Common myeloid progenitor, CD34-positive (primary cell): ENCODE measurements around the gene HAO2. TPM values are rescaled to one million over a fixed set of nuclear protein-coding genes. Genes with fewer than 3 reads are reported as not detected.
A peak's percentile ranks its signal among the peaks of the same experiment; 100 is the strongest.

Source experiments
- CTCF ChIA-PET: fragments of 350-600 bp; sonication (Branson Sonifier 250); formaldehyde crosslinking; loops from one replicate; lab custom pipeline; 2021; ENCODE audit warnings: antibody characterized with exemption; lab: Charles Lee
- POLR2A ChIA-PET: fragments of 350-600 bp; sonication (Branson Sonifier 250); formaldehyde crosslinking; loops from one replicate; lab custom pipeline; 2021; ENCODE audit warnings: antibody characterized with exemption; lab: Charles Lee
- DNase-seq, 3 donors: peaks; one replicate each; pipeline versions ENCODE4 v3.0.0 to v3.0.0-alpha.2; 2013
- H3K27ac ChIP-seq, 2 experiments: 1 replicate in 1 of 2; 2 replicates in 1 of 2; pipeline ENCODE4 v1.7.0; 2013; ENCODE audit warnings: inconsistent platforms in 2 of 2, low read length in 2 of 2, mild to moderate bottlenecking in 2 of 2, low read depth in 1 of 2, moderate library complexity in 1 of 2; ENCODE audit not compliant: severe bottlenecking in 2 of 2, insufficient read depth in 1 of 2, poor library complexity in 1 of 2
- H3K27me3 ChIP-seq, 5 experiments: replicated peaks in 2 of 5; 1 replicate in 3 of 5; 2 replicates in 2 of 5; pipeline versions ENCODE4 v1.6.1 to v1.7.0; 2013; ENCODE audit warnings: low read length in 4 of 5, mild to moderate bottlenecking in 2 of 5, moderate library complexity in 2 of 5, inconsistent platforms in 1 of 5; ENCODE audit not compliant: insufficient read depth in 5 of 5, control insufficient read depth in 4 of 5
- H3K36me3 ChIP-seq, 4 experiments: 1 replicate in 2 of 4; 2 replicates in 2 of 4; pipeline versions ENCODE4 v1.6.1 to v1.7.0; 2013; ENCODE audit warnings: low read length in 3 of 4, control low read depth in 1 of 4, mild to moderate bottlenecking in 1 of 4; ENCODE audit not compliant: control insufficient read depth in 4 of 4, insufficient read depth in 4 of 4
- H3K4me1 ChIP-seq, 4 experiments: 1 replicate in 3 of 4; 2 replicates in 1 of 4; pipeline versions ENCODE4 v1.6.1 to v1.7.1; 2013; ENCODE audit warnings: low read length in 3 of 4, mild to moderate bottlenecking in 3 of 4, control low read depth in 1 of 4, inconsistent platforms in 1 of 4, moderate library complexity in 1 of 4; ENCODE audit not compliant: control insufficient read depth in 4 of 4, insufficient read depth in 4 of 4; ENCODE audit errors: control extremely low read depth in 1 of 4
- H3K4me3 ChIP-seq, 7 experiments: 1 replicate in 4 of 7; 2 replicates in 3 of 7; pipeline versions ENCODE4 v1.5.1 to v1.7.0; 2013; ENCODE audit warnings: mild to moderate bottlenecking in 7 of 7, low read length in 6 of 7, moderate library complexity in 6 of 7, inconsistent platforms in 2 of 7, low read depth in 2 of 7, control low read depth in 1 of 7; ENCODE audit not compliant: insufficient read depth in 4 of 7, control insufficient read depth in 1 of 7; ENCODE audit errors: extremely low read depth in 1 of 7
- H3K9me3 ChIP-seq, 5 experiments: 1 replicate in 4 of 5; 2 replicates in 1 of 5; pipeline versions ENCODE4 v1.6.1 to v1.7.1; 2013; ENCODE audit warnings: low read length in 4 of 5, mild to moderate bottlenecking in 2 of 5, inconsistent platforms in 1 of 5, low read depth in 1 of 5, moderate library complexity in 1 of 5; ENCODE audit not compliant: control insufficient read depth in 4 of 5, insufficient read depth in 2 of 5; ENCODE audit errors: control extremely low read depth in 1 of 5
- WGBS: methylation state at CpG from one replicate; pipeline ENCODE4 v1.1.5; 2013; ENCODE audit not compliant: insufficient coverage; 5-methylcytosine and 5-hydroxymethylcytosine counted together
- polyA plus RNA-seq: library from polyadenylated mRNA; unstranded; fragments of 120-200 nt; gene quantifications from one replicate; pipeline ENCODE4 v1.2.1, GENCODE V29; 2013

HAO2 gene
- not detected for polyA plus RNA-seq

DNA sequence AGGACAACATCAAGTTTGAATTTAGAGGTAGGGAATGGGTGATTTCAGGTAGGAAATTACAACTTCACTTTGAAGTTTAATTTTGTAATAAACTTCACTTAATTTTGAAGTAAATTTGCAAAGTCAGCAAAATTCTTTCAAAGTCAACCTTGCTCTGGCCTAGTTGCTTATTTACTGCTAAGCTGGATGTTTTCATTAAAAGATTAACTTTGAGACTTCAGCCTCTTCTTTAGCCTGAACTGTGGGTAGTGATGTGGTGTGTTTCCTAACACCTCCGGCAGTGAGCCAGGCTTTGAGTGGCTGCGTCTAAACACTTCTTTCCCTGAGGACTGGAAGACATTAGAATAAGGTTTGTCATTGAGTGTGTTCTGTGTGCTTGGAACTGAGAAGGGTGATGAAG, at the start of gene HAO2:
HAO2 (plus strand) TSS at position 232 of the 400 bp plus-strand sequence. CDS start 12,301 bp downstream, outside the sequence.
- POLR2A ChIA-PET, result no interaction called here
- Histone ChIP-seq H3K4me3 (no peak within 1 kb of the TSS), H3K27ac (no peak within 1 kb of the TSS), H3K27me3 (peaks cover 0 to 5% (median 3%) of the 10 kb centered on the region in 5 experiments), H3K36me3 (no peaks in the 10 kb centered on the region), H3K4me1 (peaks cover 0 to 2% (median 0%) of the 10 kb centered on the region in 4 experiments), H3K9me3 (no peaks in the 10 kb centered on the region)
- 80% methylated on average over 2 of the region's 2 CpGs for WGBS
- CTCF ChIA-PET, result interaction anchor here (0.5 to 4.4 kb wide), 8 partner anchors 16 to 1610 kb away, joined by 3 to 29 read pairs (median 3); partner anchors contain the start of gene WARS2
- DNase-seq, result no peak

GRCh38 chr1:119320100-119320499, 48.5 kb upstream of the HAO2 start:
- no peaks in the 10 kb centered on the region for H3K36me3 ChIP-seq
- DNase-seq, result no peak
- ChIA-PET POLR2A (no interaction called here), CTCF (interaction anchor here (0.6 to 0.7 kb wide), 2 partner anchors 9 to 55 kb away, joined by 3 to 5 read pairs; no protein-coding TSS in a partner anchor)
- no peak overlapping the region for H3K27ac ChIP-seq
- no peaks in the 10 kb centered on the region for H3K27me3 ChIP-seq
- no peaks in the 10 kb centered on the region for H3K9me3 ChIP-seq
- no peak overlapping the region for H3K4me3 ChIP-seq
- no peaks in the 10 kb centered on the region for H3K4me1 ChIP-seq

DNA sequence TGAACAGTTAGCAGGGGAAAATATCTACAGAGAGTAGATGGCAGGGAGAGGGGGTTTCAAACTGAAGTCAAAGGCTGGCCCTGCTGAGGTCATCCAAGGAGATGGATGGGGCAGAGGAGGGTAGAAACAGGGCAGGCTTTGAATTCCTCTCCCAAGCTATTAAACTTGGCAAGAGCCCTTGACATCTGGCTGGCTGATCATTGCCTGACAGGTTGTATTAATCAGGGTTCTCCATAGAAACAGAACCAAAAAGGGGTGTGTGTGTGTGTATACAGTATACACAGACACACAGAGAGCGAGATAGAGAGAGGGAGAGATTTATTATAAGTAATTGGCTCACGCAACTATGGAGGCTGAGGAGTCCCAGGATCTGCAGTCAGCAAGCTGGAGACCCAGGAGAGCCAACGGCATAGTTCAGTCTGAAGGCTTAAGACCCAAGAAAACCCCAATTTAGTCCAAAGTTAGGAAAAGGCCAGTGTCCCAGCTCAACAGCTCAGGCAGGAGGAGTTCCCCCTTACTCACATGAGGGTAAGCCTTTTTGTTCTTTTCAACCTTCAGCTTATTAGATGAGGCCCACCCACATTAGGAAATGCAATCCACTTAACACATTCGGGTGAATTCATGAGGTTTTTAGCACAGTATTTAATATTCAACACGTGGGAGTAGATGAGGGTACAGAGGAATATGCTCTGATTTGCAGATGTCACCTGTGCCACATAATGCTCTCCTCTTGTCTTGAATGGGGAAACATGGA, 46.7 kb upstream of the HAO2 start:
- Histone ChIP-seq H3K4me3 (no peak overlapping the region), H3K4me1 (peaks cover 0 to 2% (median under 1%) of the 10 kb centered on the region in 4 experiments), H3K36me3 (no peaks in the 10 kb centered on the region), H3K27ac (no peak overlapping the region), H3K9me3 (no peaks in the 10 kb centered on the region), H3K27me3 (peaks cover 0 to 4% (median 0%) of the 10 kb centered on the region in 5 experiments)
- 100% methylated on average over 4 of the region's 5 CpGs for WGBS
- no peak for DNase-seq
- CTCF ChIA-PET, result interaction anchor here (1.3 kb wide), 1 partner anchor 46 kb away, joined by 3 read pairs; no protein-coding TSS in a partner anchor
- POLR2A ChIA-PET, result no interaction called here

DNA sequence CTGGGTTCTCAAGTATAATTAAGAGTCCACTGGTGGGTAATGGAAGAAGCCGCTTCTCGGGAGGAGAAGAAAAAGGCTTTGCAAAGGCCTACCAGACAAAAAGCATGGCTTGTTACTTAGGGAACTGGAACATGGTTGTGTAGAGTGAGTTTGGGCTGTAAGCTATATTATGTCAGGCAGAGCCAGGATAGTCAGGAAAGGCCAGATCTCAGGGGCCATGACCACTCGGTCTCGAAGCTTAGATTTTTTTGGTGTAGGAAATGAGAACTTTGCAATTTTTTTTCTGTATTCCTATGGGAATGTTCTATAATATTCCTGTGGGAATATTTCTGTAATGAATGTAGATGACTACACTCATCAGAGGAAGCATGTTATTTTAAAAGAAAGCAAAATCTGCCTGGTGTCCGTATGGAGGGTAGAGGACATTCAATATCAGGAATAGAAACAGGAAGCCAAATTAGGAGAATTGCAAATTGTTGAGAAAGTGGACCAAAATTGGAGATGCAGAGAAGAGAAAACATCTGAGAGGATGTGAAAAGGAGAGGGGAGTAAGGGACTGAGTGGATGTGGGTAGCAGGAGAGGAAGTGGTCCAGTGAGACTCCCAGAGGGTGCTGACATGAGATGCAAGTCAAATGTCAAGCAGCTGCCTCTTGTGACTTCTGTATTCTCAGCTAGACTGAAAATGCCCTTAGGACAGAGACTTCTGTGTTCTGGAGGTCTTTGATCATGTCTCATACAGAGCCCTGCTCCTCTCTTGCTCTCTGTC, 45.2 kb upstream of the HAO2 start:
- no peak overlapping the region for H3K27ac ChIP-seq
- H3K4me1 ChIP-seq, result peaks cover 0 to 13% (median 8%) of the 10 kb centered on the region in 4 experiments
- CTCF ChIA-PET, result interaction anchor here (1.3 kb wide), 1 partner anchor 45 kb away, joined by 3 read pairs; no protein-coding TSS in a partner anchor
- H3K4me3 ChIP-seq, result no peak overlapping the region
- no peaks in the 10 kb centered on the region for H3K9me3 ChIP-seq
- H3K36me3 ChIP-seq, result no peaks in the 10 kb centered on the region
- POLR2A ChIA-PET, result no interaction called here
- H3K27me3 ChIP-seq, result peaks cover 0 to 4% (median 0%) of the 10 kb centered on the region in 5 experiments
- peak in 2 of 3 donors; percentile 57 to 63 for DNase-seq
- 93% methylated on average over 5 of the region's 5 CpGs for WGBS

- H3K27me3 ChIP-seq, result peaks cover 0 to 4% (median 0%) of the 10 kb centered on the region in 5 experiments
- WGBS, result no CpG with 5 or more reads among the region's 1 CpG
- H3K27ac ChIP-seq, result no peak overlapping the region
- H3K4me1 ChIP-seq, result peaks cover 0 to 13% (median 8%) of the 10 kb centered on the region in 4 experiments
- H3K9me3 ChIP-seq, result no peaks in the 10 kb centered on the region
- ChIA-PET POLR2A (no interaction called here), CTCF (no interaction called here)
- no peak for DNase-seq
- no peaks in the 10 kb centered on the region for H3K36me3 ChIP-seq
- no peak overlapping the region for H3K4me3 ChIP-seq
Measured at GRCh38 chr1:119324198-119324597, 44.4 kb upstream of the HAO2 start.

DNA sequence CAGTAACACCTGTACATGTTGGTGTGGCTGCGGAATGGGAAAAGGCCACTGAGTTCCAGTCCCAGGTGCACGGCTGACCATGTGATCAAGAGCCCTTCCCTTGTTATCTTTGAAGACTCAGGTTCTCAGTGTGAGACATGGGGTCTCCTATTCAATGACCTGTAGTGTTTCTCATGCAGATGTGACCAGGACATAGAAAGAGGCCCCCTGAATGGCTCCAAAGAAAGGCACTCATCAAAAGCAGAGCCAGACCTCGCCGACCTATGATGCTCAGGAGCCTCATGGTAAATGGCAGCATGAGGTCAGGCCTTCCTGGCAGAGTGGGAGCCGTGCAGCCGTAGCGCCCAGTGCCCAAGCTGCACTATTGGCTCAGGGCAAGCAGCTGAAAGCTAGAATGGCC, 42.3 kb upstream of the HAO2 start:
- ChIA-PET CTCF (interaction anchor here (1.0 to 3.4 kb wide), 3 partner anchors 9 to 332 kb away, joined by 3 to 11 read pairs (median 5); no protein-coding TSS in a partner anchor), POLR2A (no interaction called here)
- H3K4me3 ChIP-seq, result no peak overlapping the region
- DNase-seq, result no peak
- H3K27me3 ChIP-seq, result peaks cover 0 to 4% (median 0%) of the 10 kb centered on the region in 5 experiments
- no peak overlapping the region for H3K27ac ChIP-seq
- H3K4me1 ChIP-seq, result peaks cover 0 to 13% (median 8%) of the 10 kb centered on the region in 4 experiments
- WGBS, result 97% methylated on average over 7 of the region's 7 CpGs
- no peaks in the 10 kb centered on the region for H3K9me3 ChIP-seq
- H3K36me3 ChIP-seq, result no peaks in the 10 kb centered on the region
